Gastroesophageal sphincter (tissue), 4 donors: ENCODE measurements around the gene PTPRE. TPM values are rescaled to one million over a fixed set of nuclear protein-coding genes. Genes with fewer than 3 reads are reported as not detected.

Experiments
- ATAC-seq: fragments of 150-250 bp; one replicate; pipeline ENCODE4 v1.9.1; 2016; ENCODE audit warnings: mild to moderate bottlenecking, moderate library complexity
- H3K27ac ChIP-seq, 4 donors: fragments of 200-600 bp; sonication (generic) in 3 of 4; 1 replicate in 3 of 4; 2 replicates in 1 of 4; pipeline ENCODE4 v1.5.1; 2016 to 2019
- H3K27me3 ChIP-seq: fragments of 200-600 bp; sonication (generic); one replicate; pipeline ENCODE4 v1.5.1; 2019
- H3K36me3 ChIP-seq, 2 donors: fragments of 200-600 bp; sonication (generic); one replicate each; pipeline ENCODE4 v1.5.1; 2019; ENCODE audit warnings: control low read depth in 1 of 2
- H3K4me1 ChIP-seq, 3 donors: fragments of 200-600 bp; sonication (generic); 1 replicate in 2 of 3; 2 replicates in 1 of 3; pipeline ENCODE4 v1.5.1; 2016 to 2019; ENCODE audit warnings: control low read depth in 2 of 3
- H3K4me3 ChIP-seq, 2 donors: fragments of 200-600 bp; sonication (generic); one replicate each; pipeline ENCODE4 v1.5.1; 2019; ENCODE audit warnings: mild to moderate bottlenecking in 1 of 2, moderate library complexity in 1 of 2
- H3K9me3 ChIP-seq, 3 donors: fragments of 200-600 bp; sonication (generic); one replicate each; pipeline ENCODE4 v1.5.1; 2017 to 2019; ENCODE audit warnings: control low read depth in 2 of 3
- CTCF ChIP-seq, 4 experiments: fragments of 200-600 bp in 2 of 4; fragments of 450-650 bp in 2 of 4; sonication (generic) in 1 of 4; IDR thresholded peaks; one replicate each; pipeline ENCODE4 v1.5.1; 2017 to 2019; ENCODE audit warnings: antibody characterized with exemption in 4 of 4, mild to moderate bottlenecking in 2 of 4, moderate library complexity in 2 of 4
- EP300 ChIP-seq: sonication (generic); formaldehyde crosslinking; IDR thresholded peaks from one replicate; pipeline ENCODE4 v1.6.1; 2017; ENCODE audit warnings: antibody characterized with exemption, mild to moderate bottlenecking
- POLR2A ChIP-seq, 2 donors: fragments of 450-650 bp; IDR thresholded peaks; one replicate each; pipeline ENCODE4 v1.6.1; 2017; ENCODE audit warnings: antibody characterized with exemption in 2 of 2, mild to moderate bottlenecking in 2 of 2, moderate library complexity in 1 of 2
- POLR2AphosphoS5 ChIP-seq: sonication (generic); formaldehyde crosslinking; IDR thresholded peaks from one replicate; pipeline ENCODE4 v1.6.1; 2017; ENCODE audit warnings: antibody characterized with exemption
- WGBS, 2 donors: methylation state at CpG; one replicate each; pipeline ENCODE4 v1.1.5; 2018; ENCODE audit warnings: low coverage in 1 of 2; 5-methylcytosine and 5-hydroxymethylcytosine counted together
- total RNA-seq, 4 donors: library from RNA; depleted of rRNA; stranded (reverse); fragments of >200 nt; gene quantifications; one replicate each; pipeline ENCODE4 v1.1.0, GENCODE V29; 2016

The PTPRE gene
- total RNA-seq, 4 donors from 2014 or later = 6.4 to 16.4 (median 8.5) TPM

GRCh38 chr10:127888521-127889312 lies 18.2 kb upstream of the PTPRE start:
- TF ChIP-seq EP300 = no peak
- TF ChIP-seq CTCF (IDR thresholded peaks at IDR 0.05) = no peak
- TF ChIP-seq POLR2A (IDR thresholded peaks at IDR 0.05) = no peak
- H3K27ac ChIP-seq = no peak overlapping the region
- no peak for ATAC-seq
- peaks cover 19% of the 10 kb centered on the region for H3K27me3 ChIP-seq
- H3K4me3 ChIP-seq = no peak overlapping the region
- WGBS, 2 donors = 78 to 92% methylated on average over 4 to 11 of the region's 13 CpGs
- H3K4me1 ChIP-seq = no peaks in the 10 kb centered on the region
- no peaks in the 10 kb centered on the region for H3K9me3 ChIP-seq
- H3K36me3 ChIP-seq = no peaks in the 10 kb centered on the region

GRCh38 chr10:127889605-127890195 lies 17.2 kb upstream of the PTPRE start:
- 43 to 44% methylated on average over 3 to 4 of the region's 4 CpGs for WGBS, 2 donors
- ATAC-seq = peak; percentile 48
- TF ChIP-seq EP300 = no peak
- no peaks in the 10 kb centered on the region for H3K4me1 ChIP-seq
- peak overlapping the region in 1 of 4 donors; percentile 51 for H3K27ac ChIP-seq
- H3K4me3 ChIP-seq = no peak overlapping the region
- H3K36me3 ChIP-seq = no peaks in the 10 kb centered on the region
- no peaks in the 10 kb centered on the region for H3K9me3 ChIP-seq
- H3K27me3 ChIP-seq = peaks cover 19% of the 10 kb centered on the region

- Histone ChIP-seq H3K4me3 (no peak overlapping the region), H3K4me1 (no peaks in the 10 kb centered on the region), H3K27ac (no peak overlapping the region), H3K36me3 (no peaks in the 10 kb centered on the region), H3K9me3 (no peaks in the 10 kb centered on the region), H3K27me3 (peaks cover 19% of the 10 kb centered on the region)
- ATAC-seq = no peak
- WGBS, 2 donors = 60% methylated on average over 2 of the region's 3 CpGs; no CpG with 5 or more reads in 1 of the 2 donors
- TF ChIP-seq POLR2AphosphoS5 (no peak), CTCF (IDR thresholded peaks at IDR 0.05) (no peak), EP300 (no peak), POLR2A (IDR thresholded peaks at IDR 0.05) (no peak)
Observed at GRCh38 chr10:127890216-127890615, 16.7 kb upstream of the PTPRE start.

- WGBS, 2 donors = 83% methylated on average over 1 of the region's 3 CpGs; no CpG with 5 or more reads in 1 of the 2 donors
- Histone ChIP-seq H3K4me3 (no peak overlapping the region), H3K27ac (no peak overlapping the region), H3K27me3 (peaks cover 19% of the 10 kb centered on the region), H3K36me3 (no peaks in the 10 kb centered on the region), H3K4me1 (no peaks in the 10 kb centered on the region), H3K9me3 (no peaks in the 10 kb centered on the region)
- no peak for ATAC-seq
- TF ChIP-seq CTCF (IDR thresholded peaks at IDR 0.05) (no peak), EP300 (no peak), POLR2A (IDR thresholded peaks at IDR 0.05) (no peak), POLR2AphosphoS5 (no peak)
Observed at GRCh38 chr10:127890832-127891334, 16.0 kb upstream of the PTPRE start.

GRCh38 chr10:127892743-127893142 lies 14.2 kb upstream of the PTPRE start, which contains the start of gene CLRN3:
CLRN3 (minus strand) TSS chr10:127892941; CDS start chr10:127892784, 157 bp downstream.
- Histone ChIP-seq H3K27ac (no peak within 1 kb of the TSS), H3K9me3 (peaks cover 0 to 4% (median 0%) of the 10 kb centered on the region in 3 donors), H3K27me3 (peaks cover 4% of the 10 kb centered on the region), H3K4me1 (no peaks in the 10 kb centered on the region), H3K36me3 (no peaks in the 10 kb centered on the region), H3K4me3 (no peak within 1 kb of the TSS)
- no peak for TF ChIP-seq POLR2AphosphoS5
- TF ChIP-seq EP300 = no peak
- no peak for TF ChIP-seq POLR2A (IDR thresholded peaks at IDR 0.05)
- TF ChIP-seq CTCF (IDR thresholded peaks at IDR 0.05) = no peak
- no peak for ATAC-seq
